HFF-Myc (cell line): ENCODE data around the gene FLOT2.
A peak's percentile ranks its signal among the peaks of the same experiment; 100 is the strongest.
"Not testable (repeated sequence)": the region's sequence is repeated elsewhere in the genome, so short reads cannot be mapped to it uniquely, and the experiment has no call there.

ENCODE experiments used
- DNase-seq: peaks from one replicate; pipeline ENCODE4 v3.0.0-alpha.2; 2011; ENCODE audit warnings: low read depth; ENCODE audit errors: extremely low read depth
- H3K4me3 ChIP-seq: replicated peaks from 2 replicates; pipeline ENCODE4 v1.5.1; 2011; ENCODE audit warnings: low read depth, mild to moderate bottlenecking, control low read depth, low read length
- TF ChIP-seq, protein P1 (sequence below): IDR thresholded peaks from 2 replicates; pipeline ENCODE4 v1.5.1; 2012; ENCODE audit warnings: mild to moderate bottlenecking, low read depth, low read length, control low read depth; ENCODE audit errors: missing control alignments

FLOT2 gene

DNA sequence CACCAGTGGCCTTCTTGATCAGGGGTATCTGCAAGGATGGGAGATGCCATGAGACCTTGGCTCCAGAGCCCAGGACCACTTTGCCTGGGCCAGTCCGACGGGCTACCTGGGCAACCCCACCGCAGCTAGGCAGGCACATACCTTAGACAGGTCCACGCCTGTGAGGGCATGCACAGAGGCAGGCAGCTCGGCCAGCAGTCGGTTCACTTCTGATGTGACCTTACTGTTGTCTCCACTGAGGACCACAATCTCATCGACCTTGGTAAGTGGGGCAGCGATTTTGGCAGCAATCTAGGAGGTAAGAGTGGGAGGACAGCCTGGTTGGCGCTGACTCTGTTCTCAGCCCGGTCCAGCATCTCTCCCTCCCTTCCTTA, 17.0 kb downstream of the FLOT2 start:
- TF ChIP-seq, protein P1, sequence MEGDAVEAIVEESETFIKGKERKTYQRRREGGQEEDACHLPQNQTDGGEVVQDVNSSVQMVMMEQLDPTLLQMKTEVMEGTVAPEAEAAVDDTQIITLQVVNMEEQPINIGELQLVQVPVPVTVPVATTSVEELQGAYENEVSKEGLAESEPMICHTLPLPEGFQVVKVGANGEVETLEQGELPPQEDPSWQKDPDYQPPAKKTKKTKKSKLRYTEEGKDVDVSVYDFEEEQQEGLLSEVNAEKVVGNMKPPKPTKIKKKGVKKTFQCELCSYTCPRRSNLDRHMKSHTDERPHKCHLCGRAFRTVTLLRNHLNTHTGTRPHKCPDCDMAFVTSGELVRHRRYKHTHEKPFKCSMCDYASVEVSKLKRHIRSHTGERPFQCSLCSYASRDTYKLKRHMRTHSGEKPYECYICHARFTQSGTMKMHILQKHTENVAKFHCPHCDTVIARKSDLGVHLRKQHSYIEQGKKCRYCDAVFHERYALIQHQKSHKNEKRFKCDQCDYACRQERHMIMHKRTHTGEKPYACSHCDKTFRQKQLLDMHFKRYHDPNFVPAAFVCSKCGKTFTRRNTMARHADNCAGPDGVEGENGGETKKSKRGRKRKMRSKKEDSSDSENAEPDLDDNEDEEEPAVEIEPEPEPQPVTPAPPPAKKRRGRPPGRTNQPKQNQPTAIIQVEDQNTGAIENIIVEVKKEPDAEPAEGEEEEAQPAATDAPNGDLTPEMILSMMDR: no peak
- H3K4me3 ChIP-seq: no peak overlapping the region
- no peak for DNase-seq

DNA sequence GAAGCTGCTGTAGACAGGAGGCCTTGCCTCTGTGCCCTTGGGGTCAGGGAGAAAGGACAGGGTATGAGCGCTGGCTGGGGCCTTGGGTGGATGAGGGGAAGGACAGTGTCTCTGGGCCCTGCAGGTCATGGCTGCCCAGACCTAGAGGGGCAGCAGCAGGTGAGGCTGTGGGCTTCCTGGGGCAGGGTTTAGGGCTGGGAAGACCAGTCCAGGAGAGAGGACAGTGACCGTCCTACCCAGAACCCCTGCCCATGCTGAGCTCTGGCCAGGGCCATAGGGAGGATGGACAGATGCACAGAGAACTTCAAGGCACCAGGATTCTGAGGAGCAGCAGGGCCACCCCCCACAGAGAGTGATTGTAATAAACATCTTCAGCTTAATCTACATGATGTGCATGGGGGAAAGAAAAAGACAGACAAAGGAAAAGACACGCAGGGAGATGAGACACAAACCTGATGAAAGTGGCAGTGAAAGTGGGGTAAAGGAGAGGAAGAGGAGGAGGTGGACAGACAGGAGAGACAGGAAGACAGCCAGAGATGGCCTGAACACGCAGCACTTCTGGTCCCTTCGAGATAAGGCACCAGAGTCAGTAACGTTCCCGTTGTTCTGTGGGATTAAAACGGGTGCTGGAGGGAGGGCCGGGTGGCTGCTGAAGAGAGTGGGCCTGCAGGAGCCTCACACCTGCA, 17.5 kb downstream of the FLOT2 start:
- TF ChIP-seq, protein P1: no peak
- H3K4me3 ChIP-seq: no peak overlapping the region
- DNase-seq: no peak

DNA sequence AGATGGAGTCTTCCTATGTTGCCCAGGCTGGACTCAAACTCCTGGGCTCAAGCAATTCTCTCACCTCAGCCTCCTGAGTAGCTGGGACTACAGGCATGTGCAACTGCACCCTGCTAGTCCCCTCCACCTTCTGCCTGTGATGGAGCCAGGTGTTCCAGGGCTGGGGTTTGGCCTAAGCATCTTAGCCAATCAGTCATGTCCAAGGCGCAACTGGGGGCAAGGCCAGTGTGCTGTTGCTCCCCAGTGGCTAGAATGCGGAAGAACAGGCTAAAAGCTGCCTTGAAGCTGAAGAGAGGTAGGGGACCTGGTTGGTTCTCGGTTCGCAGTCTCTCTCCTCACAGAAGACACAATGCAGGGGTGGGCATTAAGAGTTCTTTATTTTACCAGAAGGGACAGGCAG, 18.6 kb downstream of the FLOT2 start:
- DNase-seq: no peak
- TF ChIP-seq, protein P1: peak; percentile 49
- no peak overlapping the region for H3K4me3 ChIP-seq

DNA sequence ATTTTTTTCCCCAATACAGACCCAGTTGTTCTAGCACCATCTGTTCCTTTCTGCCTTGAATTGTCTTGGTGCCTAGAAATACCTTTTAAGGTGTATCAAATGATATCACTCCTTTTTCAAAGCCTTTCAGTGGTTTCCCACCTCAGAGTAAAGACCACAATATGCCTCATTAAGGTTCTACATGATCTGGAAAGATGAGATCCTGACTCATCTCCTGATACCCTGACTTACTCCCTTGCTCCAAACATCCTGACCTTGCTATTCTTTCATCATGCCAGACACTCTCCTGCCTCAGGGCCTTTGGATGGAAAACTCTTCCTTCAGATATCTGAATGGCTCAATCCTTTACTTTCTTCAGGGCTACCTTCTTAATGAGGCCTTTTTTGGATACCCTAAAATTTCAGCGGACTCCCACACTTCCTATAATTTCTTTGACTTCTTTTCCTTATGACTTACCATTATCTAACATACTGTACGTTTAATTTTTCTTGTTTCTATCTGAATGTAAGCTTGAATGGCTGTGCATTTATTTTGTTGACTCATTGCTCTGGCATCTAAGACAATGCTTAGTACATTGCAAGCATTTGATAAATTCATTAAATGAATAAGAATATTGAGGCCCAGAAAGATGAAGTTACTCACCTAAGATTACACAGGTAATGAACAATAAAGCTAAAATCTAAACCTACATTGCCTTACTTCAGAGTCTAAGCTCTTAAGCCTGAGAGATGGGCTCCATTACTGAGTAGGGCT, 19.2 kb downstream of the FLOT2 start:
- no peak for DNase-seq
- no peak overlapping the region for H3K4me3 ChIP-seq
- TF ChIP-seq, protein P1: no peak

DNA sequence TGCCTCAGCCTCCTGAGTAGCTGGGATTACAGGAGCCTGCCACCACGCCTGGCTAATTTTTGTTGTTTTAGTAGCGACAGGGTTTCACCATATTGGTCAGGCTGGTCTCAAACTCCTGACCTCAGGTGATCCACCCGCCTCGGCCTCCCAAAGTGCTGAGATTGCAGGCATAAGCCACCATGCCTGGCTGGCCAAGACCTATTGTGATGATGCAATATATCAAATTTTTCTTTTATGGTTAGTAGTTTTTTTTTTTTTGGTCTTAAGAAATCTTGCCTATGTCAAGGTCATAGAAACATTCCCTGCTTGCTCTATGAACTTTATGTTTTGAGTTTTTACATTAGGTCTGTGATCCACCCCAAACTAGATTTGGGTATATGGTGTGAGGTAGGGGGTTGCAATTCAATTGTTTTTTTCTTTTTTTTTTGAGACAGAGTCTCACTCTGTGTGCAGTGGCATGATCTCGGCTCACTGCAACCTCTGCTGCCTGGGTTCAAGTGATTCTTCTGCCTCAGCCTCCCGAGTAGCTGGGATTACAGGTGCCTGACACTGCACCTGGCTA, 20.3 kb downstream of the FLOT2 start:
- H3K4me3 ChIP-seq, DNase-seq: not testable (repeated sequence)

DNA sequence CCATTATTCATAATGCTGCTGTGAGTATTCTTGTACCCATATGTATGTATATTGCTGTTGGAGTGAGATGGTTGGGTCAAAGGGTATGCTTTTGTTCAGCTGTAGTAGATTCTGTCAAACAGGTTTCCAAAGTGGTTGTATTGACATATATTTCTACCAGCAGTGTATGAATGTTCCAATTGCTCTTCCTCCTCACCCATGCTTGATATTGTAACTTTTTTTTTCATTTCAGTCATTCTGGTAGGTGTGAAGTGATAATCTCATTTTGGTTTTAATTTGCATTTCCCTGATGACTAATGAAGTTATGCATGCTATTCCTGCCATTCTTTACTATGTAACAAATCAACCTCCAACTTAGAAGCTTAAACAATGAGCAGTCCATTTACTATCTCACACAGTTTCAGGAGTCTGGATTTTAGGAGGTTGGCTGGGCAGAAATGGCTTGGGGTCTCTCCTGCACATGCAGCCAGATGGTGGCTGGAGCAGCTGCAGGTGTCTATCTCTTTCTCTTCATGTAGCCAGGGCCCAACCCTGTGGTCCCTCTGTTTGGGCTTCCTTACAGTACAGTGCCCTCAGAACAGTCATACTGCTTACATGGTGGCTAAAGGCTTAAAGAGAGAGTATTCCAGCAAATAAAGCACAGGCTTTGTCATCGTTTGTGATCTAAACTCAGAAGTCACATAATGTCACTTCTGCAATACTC, 21.5 kb downstream of the FLOT2 start:
- DNase-seq: no peak
- H3K4me3 ChIP-seq: no peak overlapping the region
- TF ChIP-seq, protein P1: no peak

DNA sequence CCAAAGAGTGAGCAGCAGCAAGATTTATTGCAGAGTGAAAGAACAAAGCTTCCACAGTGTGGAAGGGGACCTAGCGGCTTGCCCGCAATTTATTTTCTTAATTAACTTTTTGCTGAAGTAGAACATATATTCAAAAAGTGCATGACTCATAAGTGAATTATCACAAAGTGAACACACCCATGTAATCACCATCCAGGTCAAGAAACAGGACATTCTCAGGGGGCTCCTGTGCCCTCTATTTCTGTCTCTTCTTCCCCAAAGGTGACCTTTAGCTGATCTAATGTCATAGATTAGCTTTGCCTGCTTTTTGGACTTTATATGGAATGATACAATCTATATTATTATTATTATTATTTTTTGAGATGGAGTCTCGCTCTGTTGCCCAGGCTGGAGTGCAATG, 22.8 kb downstream of the FLOT2 start:
- H3K4me3 ChIP-seq: no peak overlapping the region
- TF ChIP-seq, protein P1: no peak
- no peak for DNase-seq
